MM.1S (cell line): ENCODE data around the gene BTD.

Source experiments
- CTCF ChIP-seq: fragments of 300-600 bp; sonication (generic); IDR thresholded peaks from 2 replicates; pipeline ENCODE4 v1.5.1; 2016; ENCODE audit warnings: antibody characterized with exemption, low read length, mixed read lengths
- EZH2 ChIP-seq: fragments of 300-600 bp; sonication (generic); optimal IDR thresholded peaks from 2 replicates; pipeline ENCODE3; 2017; ENCODE audit warnings: low read depth, mild to moderate bottlenecking, antibody characterized with exemption, low read length, mixed read lengths
- EZH2phosphoT487 ChIP-seq: fragments of 300-600 bp; sonication (generic); IDR thresholded peaks from 2 replicates; pipeline ENCODE4 v1.6.1; 2018; ENCODE audit warnings: antibody characterized with exemption, low read length

DNA sequence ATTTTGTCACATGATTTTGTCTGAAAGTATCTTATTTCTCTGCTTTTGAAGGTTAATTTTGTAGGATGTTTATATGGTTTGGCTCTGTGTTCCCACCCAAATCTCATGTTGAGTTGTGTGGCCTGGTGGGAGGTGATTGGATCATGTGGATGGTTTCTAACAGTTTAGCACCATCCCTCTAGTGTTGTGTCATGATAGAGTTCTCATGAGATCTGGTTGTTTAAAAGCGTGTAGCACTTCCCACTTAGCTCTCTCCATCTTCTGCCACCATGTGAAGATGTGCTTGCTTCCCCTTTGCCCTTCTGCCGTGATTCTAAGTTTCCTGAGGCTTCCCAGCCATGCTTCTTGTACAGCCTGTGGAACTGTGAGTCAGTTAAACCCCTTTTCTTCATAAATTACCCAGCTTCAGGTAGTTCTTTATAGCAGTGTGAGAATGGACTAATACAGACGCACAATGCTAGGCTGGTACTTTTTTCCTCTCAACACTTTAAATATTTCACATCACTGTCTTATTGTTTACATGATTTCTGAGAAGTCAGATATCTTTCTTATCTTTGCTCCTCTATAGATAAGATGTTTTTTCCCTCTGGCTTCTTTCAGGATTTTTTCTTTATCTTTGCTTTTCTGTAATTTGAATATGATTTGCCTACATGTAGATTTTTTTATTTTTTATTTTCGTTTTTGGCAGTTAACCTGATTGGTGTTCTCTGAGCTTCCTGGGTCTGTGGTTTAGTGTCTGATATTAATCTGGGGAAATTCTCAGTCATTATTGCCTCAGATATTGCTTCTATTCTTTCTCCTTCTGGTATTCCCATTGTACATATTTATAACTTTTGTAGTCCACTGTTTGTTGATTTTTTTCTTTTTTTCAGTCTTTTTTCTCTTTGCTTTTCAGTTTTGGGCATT lies 22.2 kb downstream of the BTD start:
- TF ChIP-seq EZH2 = no peak
- no peak for TF ChIP-seq CTCF
- no peak for TF ChIP-seq EZH2phosphoT487
